Tibial nerve (tissue), 4 donors: Measurements from ENCODE around the gene POLA1.

Experiments used
- CTCF ChIP-seq, 5 experiments: fragments of 200-600 bp in 3 of 5; fragments of 450-650 bp in 2 of 5; sonication (generic) in 3 of 5; IDR thresholded peaks; one replicate each; pipeline ENCODE4 v1.5.1; 2016 to 2019; ENCODE audit warnings: antibody characterized with exemption in 5 of 5, mild to moderate bottlenecking in 3 of 5, moderate library complexity in 2 of 5
- EP300 ChIP-seq, 2 donors: sonication (generic); formaldehyde crosslinking; IDR thresholded peaks; one replicate each; pipeline ENCODE4 v1.6.1; 2017; ENCODE audit warnings: antibody characterized with exemption in 2 of 2, mild to moderate bottlenecking in 1 of 2
- POLR2A ChIP-seq, 2 donors: fragments of 450-650 bp; IDR thresholded peaks; one replicate each; pipeline ENCODE4 v1.6.1; 2017; ENCODE audit warnings: antibody characterized with exemption in 2 of 2, mild to moderate bottlenecking in 2 of 2, moderate library complexity in 2 of 2

GRCh38 chrX:24748196-24748595, 54.5 kb downstream of the POLA1 start:
- no peak for TF ChIP-seq POLR2A (IDR thresholded peaks at IDR 0.05)
- TF ChIP-seq CTCF (IDR thresholded peaks at IDR 0.05): no peak
- TF ChIP-seq EP300 (IDR thresholded peaks at IDR 0.05): no peak
